ENCODE results near the gene DSCAM. TPM values are rescaled to one million over a fixed set of nuclear protein-coding genes. Genes with fewer than 3 reads are reported as not detected.
"Not testable (repeated sequence)": the region's sequence is repeated elsewhere in the genome, so short reads cannot be mapped to it uniquely, and the experiment has no call there.

DSCAM gene
- not detected for total RNA-seq
- polyA plus RNA-seq: not detected

- H3K4me3 Mint-ChIP-seq: peak within 1 kb of the TSS in 1 of 8 donors; percentile 14
These were observed at the start of gene DSCAM for GRCh38 chr21:40846587-40847411. DSCAM (minus strand) TSS chr21:40847158; CDS start chr21:40846661, 497 bp downstream.

GRCh38 chr21:40895697-40896096 lies 48.7 kb upstream of the DSCAM start:
- H3K36me3 Mint-ChIP-seq; H3K27me3 Mint-ChIP-seq; CTCF ChIA-PET (ENCODE audit: partially characterized antibody); H3K4me1 Mint-ChIP-seq; H3K4me3 Mint-ChIP-seq; H3K27ac ChIP-seq (ENCODE audit: low read depth, low read length); H3K9me3 ChIP-seq (ENCODE audit: control insufficient read depth in 1 of 2, low read length in 2 of 2); H3K4me1 ChIP-seq (ENCODE audit: insufficient read depth, low read length); H3K27ac Mint-ChIP-seq; H3K27me3 ChIP-seq (ENCODE audit: insufficient read depth, low read length); H3K4me3 ChIP-seq (ENCODE audit: low read length in 2 of 2); DNase-seq; H3K36me3 ChIP-seq (ENCODE audit: insufficient read depth, low read length); POLR2A ChIA-PET (ENCODE audit: partially characterized antibody); intact Hi-C loops (cut with micrococcal nuclease): not testable (repeated sequence)
- H3K9me3 Mint-ChIP-seq: peaks cover 0 to 28% (median 14%) of the 10 kb centered on the region in 8 donors

More at GRCh38 chr21:40846587-40847411, at the start of gene DSCAM:
- ChIA-PET CTCF (ENCODE audit: partially characterized antibody) (no interaction called here), POLR2A (ENCODE audit: partially characterized antibody) (no interaction called here)
- intact Hi-C loops (cut with micrococcal nuclease): no loop called here
- Mint-ChIP-seq H3K27me3 (peaks cover 8 to 18% of the 10 kb centered on the region in 2 donors), H3K9me3 (peaks cover 0 to 4% (median 0%) of the 10 kb centered on the region in 8 donors), H3K27ac (no peak within 1 kb of the TSS), H3K36me3 (no peaks in the 10 kb centered on the region), H3K4me1 (peaks cover 0 to 8% (median 2%) of the 10 kb centered on the region in 4 donors)
- no peaks in the 10 kb centered on the region for H3K36me3 ChIP-seq (ENCODE audit: insufficient read depth, low read length)
- H3K4me3 ChIP-seq (ENCODE audit: low read length in 2 of 2): no peak within 1 kb of the TSS
- no peaks in the 10 kb centered on the region for H3K9me3 ChIP-seq (ENCODE audit: control insufficient read depth in 1 of 2, low read length in 2 of 2)
- H3K27ac ChIP-seq (ENCODE audit: low read depth, low read length): no peak within 1 kb of the TSS
- no peak for DNase-seq
- no peaks in the 10 kb centered on the region for H3K27me3 ChIP-seq (ENCODE audit: insufficient read depth, low read length)
- no peaks in the 10 kb centered on the region for H3K4me1 ChIP-seq (ENCODE audit: insufficient read depth, low read length)

- Histone ChIP-seq H3K36me3 (ENCODE audit: insufficient read depth, low read length) (no peaks in the 10 kb centered on the region), H3K4me1 (ENCODE audit: insufficient read depth, low read length) (no peaks in the 10 kb centered on the region), H3K27me3 (ENCODE audit: insufficient read depth, low read length) (no peaks in the 10 kb centered on the region), H3K4me3 (ENCODE audit: low read length in 2 of 2) (no peak overlapping the region), H3K9me3 (ENCODE audit: control insufficient read depth in 1 of 2, low read length in 2 of 2) (no peaks in the 10 kb centered on the region), H3K27ac (ENCODE audit: low read depth, low read length) (no peak overlapping the region)
- Mint-ChIP-seq H3K4me3 (no peak overlapping the region), H3K27me3 (no peaks in the 10 kb centered on the region), H3K9me3 (peaks cover 0 to 9% (median 2%) of the 10 kb centered on the region in 8 donors), H3K36me3 (no peaks in the 10 kb centered on the region), H3K27ac (no peak overlapping the region), H3K4me1 (no peaks in the 10 kb centered on the region)
- intact Hi-C loops (cut with micrococcal nuclease): no loop called here
- POLR2A ChIA-PET (ENCODE audit: partially characterized antibody): no interaction called here
- DNase-seq: no peak
- CTCF ChIA-PET (ENCODE audit: partially characterized antibody): no interaction called here
These were observed 40.0 kb upstream of the DSCAM start for GRCh38 chr21:40886931-40887330.

GRCh38 chr21:40886006-40886405 lies 39.0 kb upstream of the DSCAM start:
- no peaks in the 10 kb centered on the region for H3K4me1 Mint-ChIP-seq
- H3K27me3 Mint-ChIP-seq: peaks cover 0 to 1% of the 10 kb centered on the region in 2 donors
- H3K4me3 Mint-ChIP-seq: no peak overlapping the region

GRCh38 chr21:40882192-40882915 lies 35.4 kb upstream of the DSCAM start:
- peaks cover 0 to 1% of the 10 kb centered on the region in 2 donors for H3K27me3 Mint-ChIP-seq
- no peak overlapping the region for H3K4me3 Mint-ChIP-seq
- Histone ChIP-seq H3K9me3 (ENCODE audit: control insufficient read depth in 1 of 2, low read length in 2 of 2) (no peaks in the 10 kb centered on the region), H3K27me3 (ENCODE audit: insufficient read depth, low read length) (no peaks in the 10 kb centered on the region), H3K4me3 (ENCODE audit: low read length in 2 of 2) (no peak overlapping the region), H3K4me1 (ENCODE audit: insufficient read depth, low read length) (no peaks in the 10 kb centered on the region), H3K27ac (ENCODE audit: low read depth, low read length) (no peak overlapping the region), H3K36me3 (ENCODE audit: insufficient read depth, low read length) (no peaks in the 10 kb centered on the region)
- ChIA-PET CTCF (ENCODE audit: partially characterized antibody) (no interaction called here), POLR2A (ENCODE audit: partially characterized antibody) (no interaction called here)
- DNase-seq: no peak
- H3K36me3 Mint-ChIP-seq: no peaks in the 10 kb centered on the region
- intact Hi-C loops (cut with micrococcal nuclease): no loop called here
- peaks cover 0 to 9% (median 2%) of the 10 kb centered on the region in 8 donors for H3K9me3 Mint-ChIP-seq
- no peaks in the 10 kb centered on the region for H3K4me1 Mint-ChIP-seq
- no peak overlapping the region for H3K27ac Mint-ChIP-seq

More at GRCh38 chr21:40886006-40886405, 39.0 kb upstream of the DSCAM start:
- no peak for DNase-seq
- no peaks in the 10 kb centered on the region for H3K9me3 ChIP-seq (ENCODE audit: control insufficient read depth in 1 of 2, low read length in 2 of 2)
- no peaks in the 10 kb centered on the region for H3K36me3 Mint-ChIP-seq
- ChIA-PET POLR2A (ENCODE audit: partially characterized antibody) (no interaction called here), CTCF (ENCODE audit: partially characterized antibody) (no interaction called here)
- H3K27me3 ChIP-seq (ENCODE audit: insufficient read depth, low read length): no peaks in the 10 kb centered on the region
- intact Hi-C loops (cut with micrococcal nuclease): no loop called here
- H3K36me3 ChIP-seq (ENCODE audit: insufficient read depth, low read length): no peaks in the 10 kb centered on the region
- H3K27ac ChIP-seq (ENCODE audit: low read depth, low read length): no peak overlapping the region
- peaks cover 0 to 9% (median 3%) of the 10 kb centered on the region in 8 donors for H3K9me3 Mint-ChIP-seq
- no peak overlapping the region for H3K4me3 ChIP-seq (ENCODE audit: low read length in 2 of 2)
- no peak overlapping the region for H3K27ac Mint-ChIP-seq
- no peaks in the 10 kb centered on the region for H3K4me1 ChIP-seq (ENCODE audit: insufficient read depth, low read length)

GRCh38 chr21:40881767-40882166 lies 34.8 kb upstream of the DSCAM start:
- intact Hi-C loops (cut with micrococcal nuclease): no loop called here
- Histone ChIP-seq H3K27ac (ENCODE audit: low read depth, low read length) (no peak overlapping the region), H3K27me3 (ENCODE audit: insufficient read depth, low read length) (no peaks in the 10 kb centered on the region), H3K4me1 (ENCODE audit: insufficient read depth, low read length) (no peaks in the 10 kb centered on the region), H3K4me3 (ENCODE audit: low read length in 2 of 2) (no peak overlapping the region), H3K9me3 (ENCODE audit: control insufficient read depth in 1 of 2, low read length in 2 of 2) (no peaks in the 10 kb centered on the region), H3K36me3 (ENCODE audit: insufficient read depth, low read length) (no peaks in the 10 kb centered on the region)
- ChIA-PET POLR2A (ENCODE audit: partially characterized antibody) (no interaction called here), CTCF (ENCODE audit: partially characterized antibody) (no interaction called here)
- H3K27me3 Mint-ChIP-seq: peaks cover 0 to 1% of the 10 kb centered on the region in 2 donors
- peaks cover 0 to 9% (median 2%) of the 10 kb centered on the region in 8 donors for H3K9me3 Mint-ChIP-seq
- no peak overlapping the region for H3K27ac Mint-ChIP-seq
- no peaks in the 10 kb centered on the region for H3K4me1 Mint-ChIP-seq
- H3K36me3 Mint-ChIP-seq: no peaks in the 10 kb centered on the region
- DNase-seq: no peak
- no peak overlapping the region for H3K4me3 Mint-ChIP-seq

GRCh38 chr21:40871099-40871498 lies 24.1 kb upstream of the DSCAM start:
- POLR2A ChIA-PET (ENCODE audit: partially characterized antibody): no interaction called here

More at GRCh38 chr21:40871099-40871498, 24.1 kb upstream of the DSCAM start:
- Mint-ChIP-seq H3K4me3 (no peak overlapping the region), H3K9me3 (peaks cover 5 to 34% (median 16%) of the 10 kb centered on the region in 8 donors), H3K27ac (no peak overlapping the region), H3K4me1 (no peaks in the 10 kb centered on the region), H3K27me3 (no peaks in the 10 kb centered on the region), H3K36me3 (no peaks in the 10 kb centered on the region)
- Histone ChIP-seq H3K9me3 (ENCODE audit: control insufficient read depth in 1 of 2, low read length in 2 of 2) (no peaks in the 10 kb centered on the region), H3K36me3 (ENCODE audit: insufficient read depth, low read length) (no peaks in the 10 kb centered on the region), H3K4me3 (ENCODE audit: low read length in 2 of 2) (no peak overlapping the region), H3K27ac (ENCODE audit: low read depth, low read length) (no peak overlapping the region), H3K27me3 (ENCODE audit: insufficient read depth, low read length) (no peaks in the 10 kb centered on the region), H3K4me1 (ENCODE audit: insufficient read depth, low read length) (no peaks in the 10 kb centered on the region)
- CTCF ChIA-PET (ENCODE audit: partially characterized antibody): no interaction called here
- intact Hi-C loops (cut with micrococcal nuclease): no loop called here
- DNase-seq: no peak
